Mesendoderm (in vitro differentiated cells): Measurements from ENCODE around the gene GPSM1.

Source experiments
- DNase-seq: peaks from one replicate; pipeline ENCODE4 v3.0.0; 2013
- H2AK5ac ChIP-seq: 2 replicates; pipeline ENCODE4 v1.6.1; 2013; ENCODE audit warnings: low read length, inconsistent platforms
- H2BK120ac ChIP-seq: 2 replicates; pipeline ENCODE4 v1.6.1; 2013; ENCODE audit warnings: low read depth, mild to moderate bottlenecking, low read length, moderate library complexity, mixed read lengths
- H2BK15ac ChIP-seq: replicated peaks from 2 replicates; pipeline ENCODE4 v1.6.1; 2013; ENCODE audit warnings: low read depth, mild to moderate bottlenecking, moderate library complexity
- H2BK5ac ChIP-seq: 2 replicates; pipeline ENCODE4 v1.6.1; 2013; ENCODE audit warnings: low read length, inconsistent platforms
- H3K18ac ChIP-seq: 2 replicates; pipeline ENCODE4 v1.6.1; 2013; ENCODE audit warnings: mild to moderate bottlenecking, low read length, mixed read lengths
- H3K23ac ChIP-seq: one replicate; pipeline ENCODE4 v1.6.1; 2013; ENCODE audit warnings: low read length
- H3K27ac ChIP-seq: 2 replicates; pipeline ENCODE4 v1.5.1; 2013; ENCODE audit warnings: low read depth, mild to moderate bottlenecking, inconsistent platforms, low read length, moderate library complexity
- H3K27me3 ChIP-seq: 2 replicates; pipeline ENCODE4 v1.6.1; 2013; ENCODE audit warnings: low read length, control low read depth, mild to moderate bottlenecking, inconsistent platforms; ENCODE audit not compliant: insufficient read depth, poor library complexity
- H3K36me3 ChIP-seq: 2 replicates; pipeline ENCODE4 v1.6.1; 2013; ENCODE audit warnings: low read length, inconsistent platforms; ENCODE audit not compliant: control insufficient read depth, insufficient read depth
- H3K4ac ChIP-seq: one replicate; pipeline ENCODE4 v1.6.1; 2013; ENCODE audit warnings: low read depth, mild to moderate bottlenecking, low read length, moderate library complexity
- H3K4me1 ChIP-seq: 2 replicates; pipeline ENCODE4 v1.6.1; 2013; ENCODE audit warnings: low read depth, low read length, inconsistent platforms; ENCODE audit not compliant: control insufficient read depth
- H3K4me2 ChIP-seq: 2 replicates; pipeline ENCODE4 v1.6.1; 2013; ENCODE audit warnings: low read length
- H3K4me3 ChIP-seq: 2 replicates; pipeline ENCODE4 v1.5.1; 2013; ENCODE audit warnings: mild to moderate bottlenecking, low read length
- H3K56ac ChIP-seq: one replicate; pipeline ENCODE4 v1.6.1; 2013; ENCODE audit warnings: low read length
- H3K79me1 ChIP-seq: 2 replicates; pipeline ENCODE4 v1.6.1; 2013; ENCODE audit warnings: low read length, inconsistent platforms
- H3K79me2 ChIP-seq: 2 replicates; pipeline ENCODE4 v1.6.1; 2013; ENCODE audit warnings: mild to moderate bottlenecking, low read length; ENCODE audit not compliant: control insufficient read depth, insufficient read depth
- H3K9ac ChIP-seq: 2 replicates; pipeline ENCODE4 v1.6.1; 2013; ENCODE audit warnings: low read length, inconsistent platforms
- H4K5ac ChIP-seq: one replicate; pipeline ENCODE4 v1.6.1; 2013; ENCODE audit warnings: low read length
- H4K8ac ChIP-seq: one replicate; pipeline ENCODE4 v1.6.1; 2013; ENCODE audit warnings: low read depth, mild to moderate bottlenecking, control low read depth, low read length, moderate library complexity
- WGBS: extraction: QIAGEN DNeasy Blood & Tissue Kit; methylation state at CpG from one replicate; pipeline ENCODE4 v1.1.7; 2013; ENCODE audit warnings: low lambda C conversion rate, missing lambda C conversion rate; ENCODE audit not compliant: insufficient coverage; ENCODE audit errors: extremely low coverage; 5-methylcytosine and 5-hydroxymethylcytosine counted together

GPSM1 gene

GRCh38 chr9:136364942-136365774 is 37.8 kb downstream of the GPSM1 start:
- no peaks in the 10 kb centered on the region for H3K27me3 ChIP-seq
- H2BK120ac ChIP-seq = no peak overlapping the region
- H3K56ac ChIP-seq = no peak overlapping the region
- no peak overlapping the region for H2BK15ac ChIP-seq
- no peak overlapping the region for H4K8ac ChIP-seq
- H3K27ac ChIP-seq = no peak overlapping the region
- no peak overlapping the region for H3K4me2 ChIP-seq
- no peak overlapping the region for H4K5ac ChIP-seq
- H3K79me2 ChIP-seq = no peaks in the 10 kb centered on the region
- no peaks in the 10 kb centered on the region for H3K36me3 ChIP-seq
- H3K4ac ChIP-seq = no peak overlapping the region
- no peak overlapping the region for H3K18ac ChIP-seq
- no peak overlapping the region for H3K9ac ChIP-seq
- H3K4me3 ChIP-seq = no peak overlapping the region
- no peak overlapping the region for H2AK5ac ChIP-seq
- no peak overlapping the region for H2BK5ac ChIP-seq
- H3K23ac ChIP-seq = no peak overlapping the region
- peaks cover 3% of the 10 kb centered on the region for H3K79me1 ChIP-seq
- no CpG with 5 or more reads among the region's 31 CpGs for WGBS
- no peak for DNase-seq
- peaks cover 2% of the 10 kb centered on the region for H3K4me1 ChIP-seq

- H3K9ac ChIP-seq = no peak overlapping the region
- no peak overlapping the region for H2BK15ac ChIP-seq
- H3K56ac ChIP-seq = no peak overlapping the region
- H4K8ac ChIP-seq = no peak overlapping the region
- H3K4ac ChIP-seq = no peak overlapping the region
- WGBS = no CpG with 5 or more reads among the region's 9 CpGs
- no peak overlapping the region for H2AK5ac ChIP-seq
- no peak overlapping the region for H3K4me3 ChIP-seq
- H3K27ac ChIP-seq = no peak overlapping the region
- H3K4me1 ChIP-seq = peaks cover 2% of the 10 kb centered on the region
- H3K36me3 ChIP-seq = no peaks in the 10 kb centered on the region
- peaks cover 3% of the 10 kb centered on the region for H3K79me1 ChIP-seq
- DNase-seq = no peak
- no peak overlapping the region for H2BK120ac ChIP-seq
- H3K79me2 ChIP-seq = no peaks in the 10 kb centered on the region
- H2BK5ac ChIP-seq = no peak overlapping the region
- H3K4me2 ChIP-seq = no peak overlapping the region
- H4K5ac ChIP-seq = no peak overlapping the region
- no peak overlapping the region for H3K18ac ChIP-seq
- no peaks in the 10 kb centered on the region for H3K27me3 ChIP-seq
- no peak overlapping the region for H3K23ac ChIP-seq
Observed at GRCh38 chr9:136365775-136366222, 38.5 kb downstream of the GPSM1 start.

- no peak overlapping the region for H3K27ac ChIP-seq
- H3K4me3 ChIP-seq = no peak overlapping the region
- H2BK120ac ChIP-seq = no peak overlapping the region
- peaks cover 3% of the 10 kb centered on the region for H3K79me1 ChIP-seq
- no peak overlapping the region for H2AK5ac ChIP-seq
- no peak overlapping the region for H2BK15ac ChIP-seq
- H3K56ac ChIP-seq = no peak overlapping the region
- no peaks in the 10 kb centered on the region for H3K36me3 ChIP-seq
- no CpG with 5 or more reads among the region's 9 CpGs for WGBS
- no peaks in the 10 kb centered on the region for H3K27me3 ChIP-seq
- H3K4ac ChIP-seq = no peak overlapping the region
- no peaks in the 10 kb centered on the region for H3K79me2 ChIP-seq
- H3K18ac ChIP-seq = no peak overlapping the region
- peaks cover 2% of the 10 kb centered on the region for H3K4me1 ChIP-seq
- no peak for DNase-seq
- no peak overlapping the region for H3K23ac ChIP-seq
- H4K8ac ChIP-seq = no peak overlapping the region
- no peak overlapping the region for H3K4me2 ChIP-seq
- H4K5ac ChIP-seq = no peak overlapping the region
- no peak overlapping the region for H2BK5ac ChIP-seq
- H3K9ac ChIP-seq = no peak overlapping the region
Observed at GRCh38 chr9:136366826-136367225, 39.5 kb downstream of the GPSM1 start.

- Histone ChIP-seq H3K4ac (no peak overlapping the region), H2BK120ac (no peak overlapping the region), H3K36me3 (no peaks in the 10 kb centered on the region), H3K27me3 (no peaks in the 10 kb centered on the region), H3K4me2 (no peak overlapping the region), H2BK5ac (no peak overlapping the region), H3K56ac (no peak overlapping the region), H3K79me2 (no peaks in the 10 kb centered on the region), H3K9ac (no peak overlapping the region), H3K4me3 (no peak overlapping the region), H2BK15ac (no peak overlapping the region), H4K5ac (no peak overlapping the region), H3K27ac (no peak overlapping the region), H3K18ac (no peak overlapping the region), H3K4me1 (peaks cover 2% of the 10 kb centered on the region), H3K23ac (no peak overlapping the region), H4K8ac (no peak overlapping the region), H2AK5ac (no peak overlapping the region), H3K79me1 (peaks cover 1% of the 10 kb centered on the region)
- no CpG with 5 or more reads among the region's 45 CpGs for WGBS
- no peak for DNase-seq
Observed at GRCh38 chr9:136367296-136368145, 40.2 kb downstream of the GPSM1 start.

GRCh38 chr9:136368190-136368589 is 40.9 kb downstream of the GPSM1 start:
- Histone ChIP-seq H3K36me3 (no peaks in the 10 kb centered on the region), H4K8ac (no peak overlapping the region), H3K27ac (no peak overlapping the region), H3K23ac (no peak overlapping the region), H2BK15ac (no peak overlapping the region), H3K27me3 (no peaks in the 10 kb centered on the region), H3K4me3 (no peak overlapping the region), H3K18ac (no peak overlapping the region), H2AK5ac (no peak overlapping the region), H2BK5ac (no peak overlapping the region), H4K5ac (no peak overlapping the region), H3K9ac (no peak overlapping the region), H3K56ac (no peak overlapping the region), H2BK120ac (no peak overlapping the region), H3K4ac (no peak overlapping the region), H3K4me2 (no peak overlapping the region), H3K79me1 (no peaks in the 10 kb centered on the region), H3K4me1 (peaks cover 2% of the 10 kb centered on the region), H3K79me2 (no peaks in the 10 kb centered on the region)
- no CpG with 5 or more reads among the region's 18 CpGs for WGBS
- DNase-seq = no peak
